Activated effector memory CD4-positive, alpha-beta T cell treated with anti-CD3 and anti-CD28 coated beads, Interleukin-2, amount 50 U/mL, for 16 hours (primary cell): Measurements from ENCODE around the gene SMOC2.

Experiments
- DNase-seq: peaks from one replicate; pipeline ENCODE4 v3.0.0-alpha.2; 2020

Gene SMOC2

DNA sequence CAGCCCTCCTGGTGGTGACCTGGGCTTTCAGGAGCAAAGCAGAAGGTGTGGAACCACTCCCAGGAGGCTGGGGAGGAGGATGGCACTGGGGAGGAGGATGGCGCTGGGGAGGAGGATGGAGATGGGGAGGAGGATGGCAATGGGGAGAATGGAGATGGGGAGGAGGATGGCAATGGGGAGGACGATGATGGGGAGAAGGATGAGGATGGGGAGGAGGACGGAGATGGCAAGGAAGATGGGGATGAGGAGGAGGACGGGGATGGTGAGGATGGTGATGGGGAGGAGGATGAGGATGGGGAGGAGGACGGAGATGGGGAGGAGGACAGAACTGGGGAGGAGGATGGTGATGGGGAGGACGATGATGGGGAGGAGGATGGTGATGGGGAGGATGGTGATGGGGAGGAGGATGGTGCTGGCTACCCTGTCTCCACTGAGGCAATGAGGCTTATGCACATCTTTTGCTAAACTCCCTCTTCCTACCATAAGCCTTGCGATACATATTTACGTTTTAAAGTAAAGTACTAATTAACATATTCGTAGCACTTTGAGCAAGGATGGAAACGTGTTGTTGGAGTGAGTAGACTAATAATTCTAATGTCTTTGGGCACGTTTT lies 7.4 kb downstream of the SMOC2 start:
- no peak for DNase-seq

DNA sequence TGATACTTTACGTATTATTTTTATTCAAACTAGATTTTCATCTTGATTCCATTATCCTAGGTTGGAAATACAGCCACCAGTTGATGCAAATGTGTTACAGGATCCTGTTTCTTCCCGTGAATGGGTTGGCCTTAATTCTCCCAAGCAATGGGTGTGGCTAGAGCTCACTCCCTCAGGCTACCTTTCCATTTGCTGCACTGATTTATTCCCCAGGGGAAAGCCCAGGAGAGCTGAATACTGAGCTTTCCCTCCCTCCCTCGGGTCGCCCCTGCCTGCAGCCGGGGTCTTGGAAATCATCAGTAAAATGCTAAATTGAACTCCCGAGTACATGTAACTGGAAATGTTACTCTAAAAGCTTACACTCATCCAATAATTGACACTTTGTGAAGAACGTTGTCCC lies 9.9 kb downstream of the SMOC2 start:
- DNase-seq = no peak

DNA sequence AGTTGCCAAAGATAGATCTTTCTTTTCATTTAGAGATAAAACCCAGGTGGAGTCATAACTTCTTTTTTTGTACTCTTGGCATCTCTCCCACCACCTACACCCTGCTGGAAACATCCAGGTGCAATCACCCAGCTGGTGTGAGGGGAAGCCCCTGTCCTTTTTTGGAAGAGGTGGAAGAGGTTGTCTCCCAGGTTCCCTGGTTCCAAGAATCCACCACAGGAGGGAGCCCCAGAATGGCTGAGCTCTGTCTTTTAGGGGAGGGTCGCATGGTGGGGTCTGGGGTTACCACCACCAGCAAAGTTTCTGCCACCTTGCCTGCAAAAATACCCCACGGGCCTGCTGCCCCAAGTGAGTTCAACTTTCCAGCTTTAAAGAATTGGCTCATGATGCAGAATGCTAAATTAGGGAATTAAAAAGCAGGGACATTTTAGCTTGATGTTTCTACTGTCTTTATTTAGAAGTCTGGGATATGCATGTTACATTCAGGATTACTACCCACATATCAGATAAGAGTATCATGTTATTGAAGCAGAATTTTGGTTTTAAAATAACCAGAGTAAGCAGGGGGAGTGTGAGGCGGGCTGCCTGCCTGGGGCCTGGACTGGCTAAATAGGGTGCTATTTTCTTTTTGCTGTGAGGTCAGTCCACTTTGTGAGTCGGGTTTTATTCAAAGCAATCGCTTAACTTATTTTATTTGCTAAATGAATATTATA lies 11.0 kb downstream of the SMOC2 start:
- no peak for DNase-seq

DNA sequence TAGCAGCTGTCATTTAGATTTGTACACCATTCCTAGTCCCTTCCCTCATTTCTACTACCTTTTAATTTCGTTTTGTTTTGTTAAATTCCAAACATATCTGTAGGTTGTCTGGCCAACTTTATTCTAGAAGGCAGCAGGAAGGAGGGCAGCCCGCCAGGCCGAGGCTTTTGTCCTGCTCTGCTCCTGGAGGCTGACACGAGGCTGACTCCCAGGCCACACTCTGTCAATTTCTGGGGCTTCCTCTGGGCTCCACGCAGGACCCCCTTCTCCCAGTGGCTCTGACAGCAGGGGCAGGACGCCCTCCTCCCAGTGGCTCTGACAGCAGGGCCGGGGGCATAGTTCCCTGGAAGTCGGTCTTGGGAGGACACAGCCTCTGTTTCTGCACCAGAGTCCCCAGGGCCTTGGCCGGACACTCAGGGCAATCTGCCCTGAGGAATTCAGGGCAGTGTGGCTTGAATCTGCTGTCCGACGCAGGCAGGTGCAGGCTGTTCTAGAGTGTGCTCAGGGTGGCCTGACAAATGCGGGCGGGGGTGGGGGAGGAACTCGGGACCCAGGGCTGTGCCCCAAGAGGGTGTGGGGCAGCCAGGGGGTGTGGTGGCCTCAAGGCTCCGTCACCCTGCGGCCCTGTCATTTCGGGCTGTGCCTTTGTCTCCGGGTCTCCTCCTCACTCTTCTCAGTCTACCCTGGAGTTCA lies 11.8 kb downstream of the SMOC2 start:
- no peak for DNase-seq

DNA sequence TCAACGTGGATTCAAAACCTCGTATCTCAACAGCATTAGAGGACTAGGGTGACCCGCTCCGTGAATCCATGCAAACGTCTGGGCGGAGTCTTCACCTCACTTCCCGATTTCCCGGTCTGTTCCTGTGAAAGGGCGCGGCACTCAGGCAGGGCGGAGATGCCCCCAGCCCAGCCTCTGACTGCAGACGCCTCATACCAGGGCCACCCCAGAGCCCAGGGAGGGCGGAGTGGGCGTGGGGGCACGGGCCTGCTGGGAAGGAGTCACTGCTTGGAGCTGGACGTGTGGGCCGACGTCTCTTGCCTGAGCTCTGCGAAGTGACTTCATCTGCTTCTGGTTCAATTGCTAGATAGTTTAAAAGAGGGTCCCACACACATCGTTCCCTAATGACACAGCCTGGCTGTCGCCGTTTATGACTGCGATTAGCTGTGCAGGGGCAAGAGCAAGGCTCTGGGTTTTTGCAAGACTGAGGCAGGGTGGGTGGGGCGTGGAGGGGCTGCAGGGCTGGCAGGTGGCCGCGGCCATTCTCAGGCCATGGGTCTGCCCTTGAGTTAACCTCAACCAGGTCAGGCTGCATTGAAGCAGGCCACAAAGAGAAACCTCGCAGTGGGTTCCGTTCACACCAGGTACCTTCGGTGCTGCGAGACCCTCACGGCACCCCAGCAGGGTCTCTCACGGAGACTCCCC lies 15.0 kb downstream of the SMOC2 start:
- no peak for DNase-seq

DNA sequence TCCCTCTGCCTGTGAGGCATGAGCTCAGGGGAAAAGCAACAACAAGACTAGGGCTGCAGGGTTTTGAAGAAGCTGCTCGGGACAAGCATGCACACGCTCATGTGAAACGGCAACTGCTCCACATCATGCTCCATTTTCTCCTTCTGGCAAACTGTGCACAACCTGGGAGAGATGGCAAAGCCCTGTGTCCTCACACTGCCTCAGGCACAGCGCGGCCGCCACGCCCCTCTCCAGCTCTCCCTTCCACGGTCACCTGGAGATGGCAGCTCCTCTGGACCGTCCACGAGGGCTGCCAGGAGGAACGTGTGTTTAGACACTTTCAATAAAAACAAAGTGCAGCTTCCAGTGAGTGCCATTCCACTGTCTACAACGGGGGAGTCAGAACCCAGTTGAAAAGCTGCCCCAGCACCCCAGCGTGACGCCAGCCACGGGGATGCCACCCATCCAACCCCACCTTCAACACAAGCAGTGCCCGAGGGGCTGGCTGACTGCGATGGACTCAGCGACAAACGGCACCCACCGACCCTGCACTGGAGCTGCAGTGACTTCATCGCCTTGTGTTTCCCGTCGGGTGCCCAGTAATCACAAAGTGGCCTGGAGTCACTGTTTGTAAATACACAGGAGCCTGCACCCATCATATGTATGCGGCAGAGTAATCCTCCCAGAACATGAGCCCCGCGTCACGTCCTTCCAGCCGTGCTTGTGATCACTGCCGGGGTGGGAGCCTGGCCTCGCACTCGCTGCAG lies 16.1 kb downstream of the SMOC2 start:
- DNase-seq = no peak

DNA sequence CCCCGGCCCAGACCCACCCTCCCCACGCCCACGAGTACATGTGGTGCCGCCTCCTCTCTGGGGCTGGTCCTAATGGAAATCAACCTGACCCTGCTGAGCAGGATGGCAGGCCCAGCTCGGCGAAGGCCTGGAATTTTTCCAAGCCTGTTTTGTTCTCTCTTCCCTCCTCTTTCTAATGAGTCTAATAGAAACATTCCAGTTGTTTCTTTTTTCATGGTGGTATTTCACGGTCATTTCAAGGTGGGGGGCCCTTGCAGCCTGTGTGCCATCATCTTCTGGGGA lies 16.6 kb downstream of the SMOC2 start:
- no peak for DNase-seq

DNA sequence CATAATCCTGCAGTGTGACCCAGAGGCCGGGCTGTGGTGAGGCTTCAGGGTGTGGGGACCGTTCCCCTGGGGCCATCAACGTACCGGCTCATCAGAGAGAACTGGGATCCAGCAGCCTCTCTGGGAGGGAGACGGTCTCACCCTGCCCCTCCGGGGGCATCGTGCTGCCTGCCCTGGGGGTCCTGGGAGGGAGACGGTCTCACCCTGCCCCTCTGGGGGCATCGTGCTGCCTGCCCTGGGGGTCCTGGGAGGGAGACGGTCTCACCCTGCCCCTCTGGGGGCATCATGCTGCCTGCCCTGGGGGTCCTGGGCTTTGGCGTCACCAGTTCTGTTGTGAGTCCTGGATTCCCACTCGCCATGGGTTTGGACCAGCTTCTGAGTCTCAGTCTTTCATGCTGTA lies 17.1 kb downstream of the SMOC2 start:
- DNase-seq = no peak

DNA sequence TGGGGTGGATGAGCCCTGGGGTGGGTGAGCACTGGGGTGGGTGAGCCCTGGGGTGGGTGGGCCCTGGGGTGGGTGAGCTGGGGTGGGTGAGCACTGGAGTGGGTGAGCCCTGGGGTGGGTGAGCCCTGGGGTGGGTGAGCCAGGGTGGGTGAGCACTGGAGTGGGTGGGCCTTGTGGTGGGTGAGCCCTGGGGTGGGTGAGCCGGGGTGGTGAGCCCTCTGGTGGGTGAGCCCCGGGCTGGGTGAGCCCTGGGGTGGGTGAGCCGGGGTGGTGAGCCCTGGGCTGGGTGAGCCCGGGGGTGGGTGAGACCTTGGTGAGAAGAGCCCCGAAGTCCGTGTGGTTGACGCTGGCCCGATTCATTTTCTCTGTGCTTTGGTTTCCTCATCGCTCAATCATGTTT lies 18.6 kb downstream of the SMOC2 start:
- no peak for DNase-seq

DNA sequence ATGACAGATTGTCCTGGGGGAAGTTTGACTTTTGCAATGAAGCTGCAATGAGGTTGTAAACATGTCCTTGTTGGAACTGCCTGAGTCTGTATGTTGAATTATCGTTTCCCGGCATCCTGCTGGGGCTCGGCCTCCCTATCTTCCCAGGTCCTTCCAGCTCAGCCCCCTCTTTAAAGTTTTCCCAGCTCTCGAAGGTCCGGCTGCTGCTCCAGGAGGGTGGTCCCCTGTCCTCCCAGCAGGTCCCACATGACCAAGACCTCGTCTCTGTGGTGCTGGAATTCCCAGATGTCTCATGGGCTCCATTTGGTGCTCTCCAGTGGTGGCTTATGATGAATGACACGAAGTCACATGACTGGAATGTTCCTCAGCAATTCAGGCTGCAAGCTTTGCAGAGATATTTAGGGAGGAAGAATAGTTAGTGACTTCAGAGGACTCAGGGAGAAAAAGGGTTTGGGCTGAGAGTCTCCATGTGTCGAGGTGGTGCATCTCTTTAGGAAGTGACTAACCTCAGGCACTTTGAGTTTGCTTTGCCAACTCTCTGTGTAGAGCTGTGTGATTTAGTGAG lies 21.4 kb downstream of the SMOC2 start:
- DNase-seq = no peak

DNA sequence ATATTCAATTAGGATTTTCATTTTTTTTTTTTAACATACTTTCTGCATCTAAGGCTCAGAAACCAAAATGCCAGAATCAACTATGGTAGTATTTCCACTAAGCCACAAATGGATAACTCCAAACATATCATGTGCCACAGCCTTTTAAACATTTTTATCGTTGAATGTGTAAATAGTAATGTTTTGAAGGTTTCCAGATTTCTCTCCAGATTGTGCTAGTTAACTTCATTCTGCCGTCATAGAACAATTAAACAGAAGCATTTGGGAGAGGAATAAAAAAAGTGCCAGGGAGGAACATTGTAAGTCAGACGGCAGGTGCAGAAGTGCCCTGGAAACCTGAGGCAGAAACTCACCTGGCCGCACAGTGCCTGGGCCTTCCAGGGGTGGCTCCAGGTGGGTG lies 23.6 kb downstream of the SMOC2 start:
- no peak for DNase-seq

DNA sequence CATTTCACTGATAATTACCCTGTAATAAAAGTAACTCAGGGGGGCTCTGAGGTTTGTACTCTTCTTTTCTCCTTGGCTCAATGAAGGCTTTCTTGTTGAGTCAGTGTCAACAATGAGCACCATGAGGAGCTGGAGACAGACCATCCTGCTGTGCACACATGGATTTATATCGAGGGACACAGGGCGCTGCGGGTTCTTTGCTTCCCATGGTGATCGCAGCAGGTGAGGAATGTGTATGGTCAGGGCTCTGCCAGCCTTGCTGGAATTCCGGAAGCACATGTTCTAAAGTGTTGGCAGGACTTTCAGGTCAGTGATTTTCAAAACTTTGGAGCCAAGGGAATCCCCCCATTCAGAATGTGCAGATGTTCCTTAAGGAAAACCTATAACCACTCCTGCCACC lies 27.1 kb downstream of the SMOC2 start:
- DNase-seq = no peak

DNA sequence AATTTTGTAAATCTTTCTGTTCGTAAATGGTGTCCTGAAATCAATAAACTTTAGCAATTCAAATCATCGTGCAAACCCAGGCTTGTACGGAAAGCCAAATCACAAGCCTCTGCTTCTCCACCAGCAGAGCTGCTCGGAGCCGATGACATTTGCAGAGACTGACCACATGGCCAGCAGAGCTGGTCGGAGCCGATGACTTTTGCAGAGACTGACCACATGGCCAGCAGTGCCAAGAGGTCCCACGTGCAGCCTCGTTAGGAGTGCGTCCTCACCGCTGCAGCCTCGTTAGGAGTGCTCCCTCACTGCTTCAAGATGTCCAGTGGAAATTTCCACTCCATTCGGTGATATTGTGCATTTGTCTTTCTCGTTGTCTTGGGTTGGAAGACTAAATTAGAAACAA lies 28.5 kb downstream of the SMOC2 start:
- no peak for DNase-seq

DNA sequence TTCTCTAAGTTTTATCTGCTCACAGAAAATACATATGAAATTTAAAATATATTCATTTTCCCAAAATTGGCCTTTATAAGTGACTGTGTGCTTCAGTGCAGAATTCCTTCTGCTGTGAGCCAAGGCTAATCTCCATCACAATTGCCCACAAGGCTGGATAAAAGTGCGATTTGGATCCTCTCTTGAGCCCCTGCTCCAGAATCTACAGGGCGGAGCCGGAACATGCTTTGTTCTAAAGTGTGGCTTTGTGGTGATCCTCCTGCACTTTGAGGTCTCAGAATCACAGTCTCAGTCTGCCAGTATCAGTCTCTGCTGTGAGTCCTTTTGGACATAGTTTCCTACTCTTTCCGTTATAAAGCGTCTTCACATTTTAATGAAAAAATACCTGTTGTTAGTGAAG lies 28.9 kb downstream of the SMOC2 start:
- no peak for DNase-seq

DNA sequence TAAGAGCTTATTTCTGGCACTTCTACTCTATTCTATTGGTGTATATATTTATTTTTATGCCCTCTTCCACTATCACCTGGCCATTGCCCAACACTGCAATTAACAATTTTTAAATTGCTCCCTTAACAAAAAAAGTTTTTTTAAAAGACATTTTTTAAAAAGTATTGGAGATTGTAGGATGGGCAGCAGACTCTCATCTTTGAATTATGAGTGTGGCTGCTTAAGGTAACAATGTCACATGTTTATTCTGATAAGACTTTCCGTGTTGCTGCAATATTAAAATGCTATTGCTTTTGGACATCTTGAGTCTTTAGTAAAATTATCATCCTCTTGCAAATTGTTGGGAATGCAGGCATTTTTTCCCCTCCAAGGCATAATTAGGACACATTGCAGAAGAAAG lies 31.4 kb downstream of the SMOC2 start:
- no peak for DNase-seq

DNA sequence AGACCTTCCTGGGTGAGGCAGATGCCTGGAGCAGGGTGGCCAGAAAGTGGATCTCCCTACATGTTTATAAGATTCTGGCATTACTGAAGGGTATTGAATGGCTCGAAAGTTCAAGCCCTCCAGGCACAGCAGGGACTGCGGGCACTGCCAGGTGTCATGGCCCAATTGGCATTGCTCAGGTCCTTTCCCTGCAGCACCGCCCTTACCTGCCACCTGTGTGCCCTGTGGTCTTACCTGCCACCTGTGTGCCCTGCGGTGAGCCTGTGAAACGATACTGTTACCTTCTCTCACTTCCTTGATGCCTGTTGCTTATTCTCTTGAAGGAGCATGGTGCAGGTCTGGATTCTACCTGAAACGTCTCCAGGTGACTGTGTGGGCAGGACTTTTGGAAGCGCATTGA lies 32.2 kb downstream of the SMOC2 start:
- no peak for DNase-seq

DNA sequence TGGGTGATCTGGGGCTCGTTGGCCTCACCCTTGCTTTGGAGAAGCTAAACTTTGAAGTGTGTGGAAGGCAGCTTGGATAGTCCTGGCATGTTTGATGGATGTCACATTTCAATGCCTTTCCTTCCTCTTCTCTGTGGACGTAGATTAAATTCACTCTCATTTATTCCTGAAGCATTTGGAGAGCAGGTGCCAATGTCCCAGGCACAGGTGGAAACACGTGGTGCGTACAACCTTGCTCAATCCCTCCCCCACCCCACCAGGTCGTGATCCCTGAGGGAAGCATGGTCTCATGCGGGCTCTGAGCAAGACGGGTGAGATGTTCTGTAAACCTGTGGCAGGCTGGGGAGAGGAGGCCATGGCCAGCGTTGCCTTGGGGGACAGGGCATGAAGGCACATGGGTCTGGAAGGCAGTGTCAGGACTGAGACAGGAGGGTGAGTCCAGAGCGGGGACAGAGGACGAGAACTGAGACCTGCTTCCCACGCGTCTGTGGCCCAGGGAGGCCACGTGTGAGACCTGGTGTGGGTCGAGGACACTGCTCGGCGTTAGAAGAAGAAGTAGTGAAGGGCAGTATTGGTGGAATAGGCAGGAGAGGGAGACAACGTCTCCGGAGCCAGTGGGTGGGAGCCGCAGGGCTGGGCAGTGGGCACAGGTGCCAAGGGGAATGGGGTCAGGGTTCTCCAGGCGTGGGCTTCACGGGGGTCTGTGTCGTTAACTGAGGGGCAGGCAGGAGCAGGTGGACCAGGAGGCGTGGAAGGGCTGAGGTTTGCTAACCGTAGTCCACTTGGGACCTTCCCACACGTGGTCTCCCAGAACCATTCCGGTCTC lies 34.4 kb downstream of the SMOC2 start:
- no peak for DNase-seq

DNA sequence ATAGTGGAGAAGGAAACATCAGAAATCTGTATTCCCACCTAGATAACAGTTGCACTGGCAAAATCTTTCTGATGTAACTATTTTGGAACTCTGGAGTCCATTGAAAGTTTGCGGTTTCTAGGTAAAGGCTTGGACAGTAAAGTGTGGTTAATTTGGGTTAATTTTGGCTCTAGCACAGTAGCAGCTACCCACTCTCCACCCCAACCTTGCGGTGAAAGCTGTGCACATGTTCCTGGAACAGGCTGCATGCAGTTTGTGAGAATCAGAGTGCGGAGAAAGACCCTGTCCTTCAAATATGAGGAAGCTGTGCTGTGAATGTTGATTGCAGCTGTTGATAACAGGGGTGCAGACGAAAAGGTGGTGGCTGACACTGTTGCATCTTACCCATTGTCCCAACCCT lies 38.4 kb downstream of the SMOC2 start:
- DNase-seq = no peak

DNA sequence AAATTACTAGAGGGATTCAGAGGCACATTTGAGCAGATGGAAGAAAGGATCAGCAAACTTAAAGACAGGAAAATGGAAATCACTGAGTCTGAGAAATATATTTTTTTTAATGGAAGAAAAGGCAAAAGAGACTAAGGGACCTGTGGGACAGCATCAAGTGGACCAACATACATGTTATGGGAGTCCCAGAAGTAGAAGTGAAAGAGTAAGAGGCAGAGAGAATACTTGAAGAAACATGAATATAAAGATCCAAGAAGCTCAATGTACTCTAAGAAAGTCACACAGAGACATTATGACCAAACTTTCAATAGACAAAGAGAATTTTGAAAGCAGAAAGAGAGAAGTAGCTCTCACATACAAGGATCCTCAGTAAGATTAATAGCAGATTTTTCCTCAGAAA lies 39.5 kb downstream of the SMOC2 start:
- no peak for DNase-seq

DNA sequence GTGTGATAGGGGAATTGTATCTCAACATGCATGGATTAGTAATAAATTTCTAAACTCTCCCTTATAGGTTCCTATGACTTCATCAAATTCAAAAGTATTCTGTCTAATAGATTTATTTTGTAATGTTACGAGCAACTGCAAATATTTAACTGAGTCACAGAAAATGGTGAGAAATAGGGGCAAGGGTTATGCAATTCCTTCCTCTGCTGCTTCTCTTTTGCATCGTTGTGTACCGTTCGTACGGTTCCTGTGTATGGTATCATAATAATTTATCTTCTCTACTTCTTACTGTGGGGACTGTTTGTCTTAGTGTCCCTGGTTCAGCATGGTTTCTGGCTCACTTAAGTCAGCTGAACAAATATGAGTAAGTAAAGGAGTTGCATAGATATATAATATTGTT lies 44.8 kb downstream of the SMOC2 start:
- no peak for DNase-seq

DNA sequence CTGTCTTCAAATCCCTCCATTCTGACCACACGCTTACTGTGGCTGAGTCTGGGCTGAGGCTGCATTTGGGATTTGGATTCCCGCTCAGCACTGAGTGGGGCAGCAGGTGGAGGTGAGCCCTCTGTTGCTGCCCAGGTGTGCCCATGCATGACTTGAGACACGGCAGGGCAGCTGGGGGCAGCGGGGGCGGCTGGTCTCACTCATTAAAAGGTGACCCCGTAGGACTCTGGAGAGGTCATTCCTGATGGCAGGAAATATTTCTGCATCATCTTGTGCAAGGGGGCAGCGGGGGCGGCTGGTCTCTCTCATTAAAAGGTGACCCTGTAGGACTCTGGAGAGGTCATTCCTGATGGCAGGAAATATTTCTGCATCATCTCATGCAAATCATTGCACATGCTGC lies 49.8 kb downstream of the SMOC2 start:
- no peak for DNase-seq

DNA sequence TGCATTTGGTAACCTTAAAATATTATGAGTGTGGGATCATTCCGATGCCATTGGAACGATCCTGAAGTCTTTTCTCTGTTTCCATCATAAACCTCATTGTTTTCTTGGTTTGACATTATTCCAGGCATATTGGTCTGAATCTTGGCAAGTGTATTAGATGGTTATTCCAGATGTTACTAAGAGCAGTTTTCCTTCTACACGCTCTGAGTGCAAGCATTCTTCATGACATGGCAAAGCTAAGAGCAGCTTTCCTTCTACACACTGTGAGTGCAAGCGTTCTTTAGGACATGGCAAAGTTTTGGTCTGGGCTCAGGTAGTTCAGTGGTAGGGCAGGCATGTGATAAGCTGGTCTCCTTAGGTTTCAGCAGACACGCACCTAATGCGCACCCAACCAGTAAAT lies 53.0 kb downstream of the SMOC2 start:
- DNase-seq = no peak
